Gastroesophageal sphincter (tissue), 3 donors: Measurements from ENCODE around the gene PTPRD.

Experiments
- POLR2A ChIP-seq, 2 donors: fragments of 450-650 bp; IDR thresholded peaks; one replicate each; pipeline ENCODE4 v1.6.1; 2017; ENCODE audit warnings: antibody characterized with exemption in 2 of 2, mild to moderate bottlenecking in 2 of 2, moderate library complexity in 1 of 2
- POLR2AphosphoS5 ChIP-seq: sonication (generic); formaldehyde crosslinking; IDR thresholded peaks from one replicate; pipeline ENCODE4 v1.6.1; 2017; ENCODE audit warnings: antibody characterized with exemption
- TF ChIP-seq, protein P1 (sequence below), 4 experiments: fragments of 200-600 bp in 2 of 4; fragments of 450-650 bp in 2 of 4; sonication (generic) in 1 of 4; IDR thresholded peaks; one replicate each; pipeline ENCODE4 v1.5.1; 2017 to 2019; ENCODE audit warnings: antibody characterized with exemption in 4 of 4, mild to moderate bottlenecking in 2 of 4, moderate library complexity in 2 of 4

DNA sequence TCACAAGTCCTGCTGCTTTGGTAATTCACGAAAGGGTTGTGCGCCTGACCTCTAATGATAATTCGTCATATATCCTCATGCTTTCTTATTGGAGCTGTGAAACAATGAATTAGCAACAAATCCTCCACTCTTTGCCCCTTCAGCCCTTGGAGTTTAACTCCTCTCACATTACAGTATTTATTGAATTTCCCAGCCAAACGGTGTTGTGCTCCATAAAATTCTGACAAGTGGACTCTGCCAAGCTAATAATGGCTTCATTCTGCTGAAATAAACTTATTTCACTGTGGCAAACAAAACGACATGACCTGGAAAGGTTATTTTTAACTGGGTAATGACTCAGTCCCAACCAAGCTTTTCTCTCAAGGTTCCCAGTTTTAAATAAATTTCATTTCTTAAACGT lies 1828.9 kb downstream of the PTPRD start:
- no peak for TF ChIP-seq POLR2A (IDR thresholded peaks at IDR 0.05)
- TF ChIP-seq, protein P1, sequence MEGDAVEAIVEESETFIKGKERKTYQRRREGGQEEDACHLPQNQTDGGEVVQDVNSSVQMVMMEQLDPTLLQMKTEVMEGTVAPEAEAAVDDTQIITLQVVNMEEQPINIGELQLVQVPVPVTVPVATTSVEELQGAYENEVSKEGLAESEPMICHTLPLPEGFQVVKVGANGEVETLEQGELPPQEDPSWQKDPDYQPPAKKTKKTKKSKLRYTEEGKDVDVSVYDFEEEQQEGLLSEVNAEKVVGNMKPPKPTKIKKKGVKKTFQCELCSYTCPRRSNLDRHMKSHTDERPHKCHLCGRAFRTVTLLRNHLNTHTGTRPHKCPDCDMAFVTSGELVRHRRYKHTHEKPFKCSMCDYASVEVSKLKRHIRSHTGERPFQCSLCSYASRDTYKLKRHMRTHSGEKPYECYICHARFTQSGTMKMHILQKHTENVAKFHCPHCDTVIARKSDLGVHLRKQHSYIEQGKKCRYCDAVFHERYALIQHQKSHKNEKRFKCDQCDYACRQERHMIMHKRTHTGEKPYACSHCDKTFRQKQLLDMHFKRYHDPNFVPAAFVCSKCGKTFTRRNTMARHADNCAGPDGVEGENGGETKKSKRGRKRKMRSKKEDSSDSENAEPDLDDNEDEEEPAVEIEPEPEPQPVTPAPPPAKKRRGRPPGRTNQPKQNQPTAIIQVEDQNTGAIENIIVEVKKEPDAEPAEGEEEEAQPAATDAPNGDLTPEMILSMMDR (IDR thresholded peaks at IDR 0.05): no peak
- TF ChIP-seq POLR2AphosphoS5: no peak
